Small intestine (tissue), 7 donors: ENCODE results near the gene ZNF524. TPM values are rescaled to one million over a fixed set of nuclear protein-coding genes. Genes with fewer than 3 reads are reported as not detected.
"Not testable (repeated sequence)": the region's sequence is repeated elsewhere in the genome, so short reads cannot be mapped to it uniquely, and the experiment has no call there.

ENCODE experiments used
- DNase-seq, 2 donors: peaks; one replicate each; pipeline versions ENCODE4 v3.0.0 to v3.0.0-alpha.2; 2013
- FAIRE-seq: peaks from 2 replicates; lab custom pipeline; 2012; peaks lifted over from hg19 to GRCh38; lab: Jason Lieb, UNC
- H3K27ac ChIP-seq, 3 donors: one replicate each; pipeline ENCODE4 v1.5.1; 2013; ENCODE audit warnings: low read length in 2 of 3, mild to moderate bottlenecking in 2 of 3, control low read depth in 1 of 3, inconsistent platforms in 1 of 3, low read depth in 1 of 3, moderate library complexity in 1 of 3
- H3K27me3 ChIP-seq, 3 donors: one replicate each; pipeline ENCODE4 v1.6.1; 2013; ENCODE audit warnings: low read length in 3 of 3, inconsistent platforms in 1 of 3; ENCODE audit not compliant: control insufficient read depth in 3 of 3, insufficient read depth in 3 of 3
- H3K36me3 ChIP-seq, 3 donors: one replicate each; pipeline ENCODE4 v1.6.1; 2013; ENCODE audit warnings: low read length in 3 of 3, inconsistent platforms in 1 of 3, low read depth in 1 of 3, mild to moderate bottlenecking in 1 of 3, moderate library complexity in 1 of 3; ENCODE audit not compliant: control insufficient read depth in 3 of 3, insufficient read depth in 2 of 3
- H3K4me1 ChIP-seq, 3 donors: one replicate each; pipeline ENCODE4 v1.6.1; 2013; ENCODE audit warnings: low read length in 2 of 3, inconsistent platforms in 1 of 3, low read depth in 1 of 3, mild to moderate bottlenecking in 1 of 3, moderate library complexity in 1 of 3; ENCODE audit not compliant: control insufficient read depth in 3 of 3, insufficient read depth in 2 of 3
- H3K4me3 ChIP-seq, 3 donors: one replicate each; pipeline ENCODE4 v1.5.1; 2013; ENCODE audit warnings: low read length in 3 of 3, control low read depth in 1 of 3, inconsistent platforms in 1 of 3, low read depth in 1 of 3, mild to moderate bottlenecking in 1 of 3, moderate library complexity in 1 of 3
- H3K9me3 ChIP-seq, 2 donors: one replicate each; pipeline ENCODE4 v1.6.1; 2013; ENCODE audit warnings: low read depth in 1 of 2, low read length in 1 of 2; ENCODE audit not compliant: control insufficient read depth in 2 of 2, insufficient read depth in 1 of 2
- WGBS, 3 donors: extraction: QIAGEN DNeasy Blood & Tissue Kit; methylation state at CpG; one replicate each; pipeline ENCODE4 v1.1.7; 2013; 5-methylcytosine and 5-hydroxymethylcytosine counted together
- polyA plus RNA-seq, 4 donors: library from polyadenylated mRNA; stranded (reverse) in 3 of 4; unstranded in 1 of 4; fragments of 200-250 nt in 3 of 4; fragments of 120-200 nt in 1 of 4; gene quantifications; one replicate each; pipeline versions ENCODE4 v1.2.1 to v1.2.3, GENCODE V29; 2013
- donor health status: healthy with polysubstance abuse.
- donor health status: control.
- donor health status: control.
- donor health status: Bipolar disorder and iron deficiency.
- donor health status: healthy.

The ZNF524 gene
- polyA plus RNA-seq, 4 donors: 23.2 to 63.5 (median 45.7) TPM

- FAIRE-seq (no peak), DNase-seq (peak in 1 of 2 donors; percentile 38)
- WGBS, 3 donors: 23 to 62% (median 23%) methylated on average over 8 of the region's 8 CpGs
- Histone ChIP-seq H3K4me3 (no peak overlapping the region), H3K9me3 (no peaks in the 10 kb centered on the region), H3K27ac (no peak overlapping the region), H3K27me3 (peaks cover 0 to 3% (median 1%) of the 10 kb centered on the region in 3 donors), H3K36me3 (no peaks in the 10 kb centered on the region), H3K4me1 (peaks cover 0 to 6% (median 0%) of the 10 kb centered on the region in 3 donors)
These were observed 45.3 kb upstream of the ZNF524 start for GRCh38 chr19:55554741-55555152.

- Histone ChIP-seq H3K4me1 (peaks cover 0 to 12% (median 0%) of the 10 kb centered on the region in 3 donors), H3K27ac (no peak overlapping the region), H3K36me3 (no peaks in the 10 kb centered on the region), H3K4me3 (no peak overlapping the region), H3K27me3 (no peaks in the 10 kb centered on the region), H3K9me3 (peaks cover 2 to 6% of the 10 kb centered on the region in 2 donors)
- FAIRE-seq (no peak), DNase-seq (peak in 1 of 2 donors; percentile 7)
- WGBS, 3 donors: 55 to 77% (median 74%) methylated on average over 9 of the region's 9 CpGs
These were observed 40.4 kb upstream of the ZNF524 start for GRCh38 chr19:55559684-55560083.

GRCh38 chr19:55563261-55563690 is 36.8 kb upstream of the ZNF524 start:
- Histone ChIP-seq H3K27ac (peak overlapping the region in 1 of 3 donors; percentile 58), H3K4me1 (peaks cover 0 to 12% (median 0%) of the 10 kb centered on the region in 3 donors), H3K27me3 (no peaks in the 10 kb centered on the region), H3K36me3 (no peaks in the 10 kb centered on the region), H3K9me3 (peaks cover 2 to 6% of the 10 kb centered on the region in 2 donors), H3K4me3 (no peak overlapping the region)
- DNase-seq (peak; percentile 59 to 68), FAIRE-seq (no peak)
- 14 to 39% (median 37%) methylated on average over 7 to 12 of the region's 12 CpGs for WGBS, 3 donors

GRCh38 chr19:55566823-55567222 is 33.3 kb upstream of the ZNF524 start:
- Histone ChIP-seq H3K36me3 (no peaks in the 10 kb centered on the region), H3K4me3 (no peak overlapping the region), H3K27me3 (no peaks in the 10 kb centered on the region), H3K27ac (no peak overlapping the region), H3K4me1 (peaks cover 0 to 12% (median 0%) of the 10 kb centered on the region in 3 donors), H3K9me3 (peaks cover 0 to 4% of the 10 kb centered on the region in 2 donors)
- FAIRE-seq (no peak), DNase-seq (no peak)
- WGBS, 3 donors: 45 to 57% (median 56%) methylated on average over 9 of the region's 9 CpGs

GRCh38 chr19:55567708-55568328 is 32.3 kb upstream of the ZNF524 start:
- FAIRE-seq (no peak), DNase-seq (no peak)
- Histone ChIP-seq H3K27me3 (no peaks in the 10 kb centered on the region), H3K4me3 (no peak overlapping the region), H3K4me1 (peaks cover 0 to 12% (median 0%) of the 10 kb centered on the region in 3 donors), H3K9me3 (peaks cover 0 to 4% of the 10 kb centered on the region in 2 donors), H3K36me3 (no peaks in the 10 kb centered on the region), H3K27ac (no peak overlapping the region)

- not testable (repeated sequence) for FAIRE-seq, H3K9me3 ChIP-seq, H3K27me3 ChIP-seq, H3K36me3 ChIP-seq, H3K4me3 ChIP-seq, H3K27ac ChIP-seq, H3K4me1 ChIP-seq, DNase-seq
- WGBS, 3 donors: 92 to 93% (median 92%) methylated on average over 5 of the region's 5 CpGs
These were observed 30.6 kb upstream of the ZNF524 start for GRCh38 chr19:55569477-55569876.

- not testable (repeated sequence) for H3K27ac ChIP-seq, H3K4me1 ChIP-seq, H3K9me3 ChIP-seq, H3K27me3 ChIP-seq, DNase-seq, FAIRE-seq, H3K4me3 ChIP-seq
- 84 to 91% (median 87%) methylated on average over 6 of the region's 6 CpGs for WGBS, 3 donors
- peaks cover 0 to 21% (median 10%) of the 10 kb centered on the region in 3 donors for H3K36me3 ChIP-seq
These were observed 26.2 kb upstream of the ZNF524 start for GRCh38 chr19:55573929-55574328.

- no peaks in the 10 kb centered on the region for H3K9me3 ChIP-seq
- peaks cover 0 to 21% (median 10%) of the 10 kb centered on the region in 3 donors for H3K36me3 ChIP-seq
- FAIRE-seq: no peak
- 85 to 91% (median 88%) methylated on average over 5 of the region's 5 CpGs for WGBS, 3 donors
- no peak overlapping the region for H3K27ac ChIP-seq
- H3K27me3 ChIP-seq: no peaks in the 10 kb centered on the region
- no peak for DNase-seq
- no peak overlapping the region for H3K4me3 ChIP-seq
- H3K4me1 ChIP-seq: no peaks in the 10 kb centered on the region
These were observed 23.3 kb upstream of the ZNF524 start for GRCh38 chr19:55576746-55577145.
